Activated CD4-positive, alpha-beta memory T cell treated with anti-CD3 and anti-CD28 coated beads for 36 hours (primary cell): Measurements from ENCODE around the gene IRF9. TPM values are rescaled to one million over a fixed set of nuclear protein-coding genes. Genes with fewer than 3 reads are reported as not detected.

Experiments used
- CTCF ChIA-PET: fragments of 350-600 bp; sonication (Branson Sonifier 250); formaldehyde crosslinking; loops from one replicate; lab custom pipeline; 2021; ENCODE audit warnings: antibody characterized with exemption, inconsistent platforms; lab: Charles Lee
- POLR2A ChIA-PET: fragments of 350-600 bp; sonication (Branson Sonifier 250); formaldehyde crosslinking; loops from one replicate; lab custom pipeline; 2021; ENCODE audit warnings: antibody characterized with exemption; lab: Charles Lee
- DNase-seq: peaks from one replicate; pipeline ENCODE4 v3.0.0-alpha.2; 2020
- H3K27ac Mint-ChIP-seq: one replicate; pipeline ENCODE4 v1.8.0; 2021; ENCODE audit warnings: mixed read lengths
- H3K27me3 Mint-ChIP-seq: one replicate; pipeline ENCODE4 v1.8.0; 2021; ENCODE audit warnings: mixed read lengths
- H3K36me3 Mint-ChIP-seq: one replicate; pipeline ENCODE4 v1.8.0; 2021; ENCODE audit warnings: mixed read lengths
- H3K4me1 Mint-ChIP-seq: one replicate; pipeline ENCODE4 v1.8.0; 2021; ENCODE audit warnings: low read depth, mixed read lengths
- H3K4me3 Mint-ChIP-seq: one replicate; pipeline ENCODE4 v1.8.0; 2021; ENCODE audit warnings: mild to moderate bottlenecking, mixed read lengths
- H3K9me3 Mint-ChIP-seq: one replicate; pipeline ENCODE4 v1.8.0; 2021; ENCODE audit warnings: mixed read lengths
- intact Hi-C: fragments of 100-400 bp; cut with micrococcal nuclease; formaldehyde crosslinking; loops from one replicate; pipeline ENCODE4 v1.15.1; 2023
- total RNA-seq, 2 experiments: library from RNA; stranded (reverse); gene quantifications; one replicate each; pipeline ENCODE4 v1.2.3, GENCODE V29; 2021

The IRF9 gene
- total RNA-seq, 2 experiments from 2014 or later, result 158 to 172 TPM

DNA sequence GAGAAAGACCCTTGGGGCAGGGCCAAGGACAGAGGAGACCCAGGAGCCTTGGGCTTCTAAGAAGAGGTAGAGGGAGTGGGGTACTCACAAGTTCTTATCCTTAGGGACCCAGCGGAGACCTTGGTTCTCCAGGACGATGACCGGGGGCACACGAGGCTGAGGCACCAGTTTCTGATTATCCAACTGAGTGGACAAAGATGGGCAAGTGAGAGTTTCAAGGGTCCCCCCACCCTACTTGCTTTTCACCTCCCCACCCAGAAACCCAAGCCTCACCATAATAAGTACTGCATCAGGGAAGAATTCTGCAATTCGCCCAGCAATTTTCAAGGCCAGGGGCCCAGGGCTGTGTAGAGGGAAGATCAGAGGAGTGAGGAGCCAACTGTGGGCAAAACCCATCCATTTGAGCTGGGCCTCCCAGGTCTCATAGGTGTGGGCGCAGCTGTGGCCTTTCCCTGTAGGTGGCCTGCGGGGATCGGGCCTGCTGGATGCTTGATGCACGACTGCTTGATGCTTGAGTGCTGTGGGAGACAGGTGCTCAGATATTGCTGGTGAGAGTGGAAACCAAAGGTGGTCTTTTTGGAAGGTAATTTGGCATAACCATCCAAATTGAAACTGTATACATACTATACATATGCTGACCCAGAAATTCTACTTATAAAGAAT, 21.7 kb upstream of the IRF9 start:
- Mint-ChIP-seq H3K27ac (peak overlapping the region; percentile 64), H3K27me3 (no peaks in the 10 kb centered on the region), H3K9me3 (no peaks in the 10 kb centered on the region), H3K4me3 (peak overlapping the region; percentile 97), H3K4me1 (peaks cover 54% of the 10 kb centered on the region), H3K36me3 (peaks cover 60% of the 10 kb centered on the region)
- POLR2A ChIA-PET, result interaction anchor here (1.1 to 4.9 kb wide), 5 partner anchors 21 to 56 kb away, joined by 3 to 73 read pairs (median 17); partner anchors contain the start of genes DCAF11, IRF9 and NRL
- DNase-seq, result peak; percentile 62
- CTCF ChIA-PET, result interaction anchor here (1.4 to 7.1 kb wide), 3 partner anchors 21 to 31 kb away, joined by 3 to 59 read pairs (median 5); partner anchors contain the start of gene IRF9
- intact Hi-C loops, result no loop called here

DNA sequence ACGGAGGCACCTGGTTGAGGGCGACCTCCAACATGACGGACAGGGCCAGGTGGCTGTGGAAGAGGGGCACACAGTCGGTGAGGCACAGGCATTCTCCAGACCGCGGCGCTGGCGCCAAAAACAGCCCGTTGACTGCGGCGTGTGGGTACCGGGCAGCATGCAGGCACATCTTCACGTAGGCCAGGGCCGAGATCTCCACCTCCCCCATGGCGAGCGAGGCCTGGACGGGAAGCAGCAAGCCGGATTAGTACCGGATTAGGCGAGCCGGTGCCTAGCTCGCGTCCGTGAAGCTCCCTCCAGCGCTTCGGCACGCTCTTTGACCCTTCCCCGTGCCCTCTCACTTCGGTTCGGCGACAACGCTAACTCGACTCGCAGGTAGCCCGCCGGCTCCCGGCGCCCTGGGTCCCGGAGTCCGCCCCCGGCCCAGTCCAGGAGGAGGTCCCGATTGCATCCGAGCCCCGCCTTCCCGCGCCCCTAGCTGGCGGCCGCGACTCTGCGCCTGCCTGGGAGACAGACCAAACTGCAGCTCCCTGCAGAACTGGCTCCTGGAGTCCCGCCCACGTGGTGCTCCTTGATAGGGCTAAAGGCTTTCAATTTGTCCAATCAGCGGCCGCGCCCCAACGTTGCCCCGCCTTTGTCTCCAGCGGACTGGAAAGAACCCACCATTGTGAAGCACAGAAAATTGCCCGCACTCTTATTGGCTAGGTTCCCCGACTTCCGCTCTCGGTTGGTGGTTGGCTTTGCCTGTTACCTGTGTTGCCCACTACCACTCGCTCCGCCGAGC, 19.8 kb upstream of the IRF9 start, which contains the start of gene EMC9:
TSS of gene EMC9 (minus strand) at position 495 of the 784 bp plus-strand sequence. CDS start at position 208, 287 bp downstream.
- intact Hi-C loops, result loop anchor here (1.0 kb wide), 5 partner anchors 20 to 72 kb away; partner anchors contain the start of genes CHMP4A, DCAF11, IPO4 and IRF9
- Mint-ChIP-seq H3K4me3 (peak within 1 kb of the TSS; percentile 97), H3K27me3 (no peaks in the 10 kb centered on the region), H3K36me3 (peaks cover 75% of the 10 kb centered on the region), H3K4me1 (peaks cover 65% of the 10 kb centered on the region), H3K27ac (peak within 1 kb of the TSS; percentile 94), H3K9me3 (no peaks in the 10 kb centered on the region)
- DNase-seq, result peak; percentile 100
- CTCF ChIA-PET, result interaction anchor here (0.7 to 7.1 kb wide), 10 partner anchors 11 to 101 kb away, joined by 3 to 59 read pairs (median 4); partner anchors contain the start of genes DCAF11, FITM1, IRF9 and NRL
- POLR2A ChIA-PET, result interaction anchor here (0.7 to 2.5 kb wide), 11 partner anchors 9 to 130 kb away, joined by 3 to 32 read pairs (median 4); partner anchors contain the start of genes CHMP4A, DCAF11, IPO4 and IRF9

DNA sequence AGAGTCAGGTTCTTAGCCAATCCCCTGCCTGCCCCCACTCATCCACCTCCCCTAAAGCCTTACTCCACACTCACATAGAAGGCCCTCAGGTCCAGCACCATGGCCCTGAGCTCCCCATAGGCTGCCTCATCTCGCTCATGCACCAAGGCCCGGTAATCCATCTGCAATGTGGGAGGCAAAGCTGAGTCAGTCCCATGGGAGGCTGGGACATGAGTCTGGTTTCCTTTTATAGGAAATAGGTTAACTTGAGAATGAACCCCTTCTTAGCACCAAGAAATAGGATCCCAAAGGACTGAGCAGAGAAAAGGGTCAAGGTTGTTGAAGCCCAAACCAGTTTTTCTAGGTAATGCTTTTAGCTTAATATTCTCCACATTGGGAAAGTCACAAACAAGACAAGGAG, 17.6 kb upstream of the IRF9 start:
- DNase-seq, result no peak
- peaks cover 61% of the 10 kb centered on the region for H3K36me3 Mint-ChIP-seq
- H3K4me1 Mint-ChIP-seq, result peaks cover 54% of the 10 kb centered on the region
- H3K4me3 Mint-ChIP-seq, result no peak overlapping the region
- H3K27me3 Mint-ChIP-seq, result no peaks in the 10 kb centered on the region
- ChIA-PET POLR2A (interaction anchor here (1.1 kb wide), 1 partner anchor 52 kb away, joined by 4 read pairs; the partner anchor contains the start of gene TM9SF1), CTCF (interaction anchor here (1.5 to 6.3 kb wide), 2 partner anchors 18 to 85 kb away, joined by 3 to 76 read pairs; partner anchors contain the start of gene IRF9)
- peak overlapping the region; percentile 38 for H3K27ac Mint-ChIP-seq
- H3K9me3 Mint-ChIP-seq, result no peaks in the 10 kb centered on the region
- intact Hi-C loops, result no loop called here

DNA sequence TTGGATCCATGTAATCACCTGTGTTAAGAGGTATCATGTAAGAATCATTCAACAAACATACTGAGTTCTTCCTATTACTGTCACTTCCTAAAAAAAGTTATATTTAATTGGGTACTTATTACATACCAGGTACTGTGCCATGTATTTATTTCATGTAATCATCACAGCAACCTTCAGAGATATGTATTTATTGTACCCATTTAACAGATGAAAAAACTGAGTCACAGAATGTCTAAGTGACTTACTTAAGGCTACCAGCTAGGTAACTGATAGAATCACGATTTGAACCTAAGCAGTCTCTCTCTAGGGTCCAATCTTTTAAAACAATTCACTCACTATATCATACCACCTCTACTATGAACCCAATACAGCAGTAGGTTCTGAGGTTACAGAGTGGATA, 16.6 kb upstream of the IRF9 start:
- DNase-seq, result no peak
- Mint-ChIP-seq H3K4me1 (peaks cover 54% of the 10 kb centered on the region), H3K9me3 (no peaks in the 10 kb centered on the region), H3K36me3 (peaks cover 60% of the 10 kb centered on the region), H3K27me3 (no peaks in the 10 kb centered on the region), H3K27ac (peak overlapping the region; percentile 58), H3K4me3 (peak overlapping the region; percentile 41)
- intact Hi-C loops, result no loop called here
- ChIA-PET CTCF (interaction anchor here (1.5 to 6.3 kb wide), 2 partner anchors 17 to 86 kb away, joined by 3 to 76 read pairs; partner anchors contain the start of gene IRF9), POLR2A (interaction anchor here (4.1 kb wide), 1 partner anchor 30 kb away, joined by 38 read pairs; the partner anchor contains the start of genes DCAF11 and NRL)

DNA sequence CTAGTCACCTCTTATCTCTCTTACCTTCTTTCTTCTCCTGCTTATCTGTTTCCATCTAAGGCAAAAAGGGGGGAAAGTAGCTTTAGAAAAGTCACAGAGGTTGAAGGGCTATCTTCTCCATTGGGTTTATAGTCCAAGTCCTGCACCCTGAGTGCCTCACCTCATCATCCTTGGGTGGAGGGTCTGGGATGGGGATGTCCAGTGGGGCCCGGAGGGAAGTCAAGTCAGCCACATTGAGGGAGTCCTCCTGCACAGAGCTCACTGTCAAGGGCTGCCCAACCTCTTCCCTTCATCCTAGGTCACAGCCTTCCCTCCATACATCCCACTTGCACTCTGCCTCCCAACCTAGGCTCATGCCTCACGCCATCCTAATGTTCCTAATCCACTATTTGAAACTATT, 15.8 kb upstream of the IRF9 start:
- no peaks in the 10 kb centered on the region for H3K9me3 Mint-ChIP-seq
- H3K27ac Mint-ChIP-seq, result peak overlapping the region; percentile 99
- DNase-seq, result no peak
- POLR2A ChIA-PET, result interaction anchor here (3.4 to 4.1 kb wide), 5 partner anchors 9 to 51 kb away, joined by 18 to 60 read pairs (median 38); partner anchors contain the start of genes DCAF11, IRF9, NRL and PCK2
- no peaks in the 10 kb centered on the region for H3K27me3 Mint-ChIP-seq
- H3K36me3 Mint-ChIP-seq, result peaks cover 56% of the 10 kb centered on the region
- peaks cover 53% of the 10 kb centered on the region for H3K4me1 Mint-ChIP-seq
- peak overlapping the region; percentile 100 for H3K4me3 Mint-ChIP-seq
- CTCF ChIA-PET, result interaction anchor here (0.8 to 6.3 kb wide), 5 partner anchors 9 to 55 kb away, joined by 3 to 76 read pairs (median 16); partner anchors contain the start of genes IRF9 and PSME1
- intact Hi-C loops, result loop anchor here (5.0 kb wide), 1 partner anchor 152 kb away; the partner anchor contains the start of genes DHRS1 and NOP9

DNA sequence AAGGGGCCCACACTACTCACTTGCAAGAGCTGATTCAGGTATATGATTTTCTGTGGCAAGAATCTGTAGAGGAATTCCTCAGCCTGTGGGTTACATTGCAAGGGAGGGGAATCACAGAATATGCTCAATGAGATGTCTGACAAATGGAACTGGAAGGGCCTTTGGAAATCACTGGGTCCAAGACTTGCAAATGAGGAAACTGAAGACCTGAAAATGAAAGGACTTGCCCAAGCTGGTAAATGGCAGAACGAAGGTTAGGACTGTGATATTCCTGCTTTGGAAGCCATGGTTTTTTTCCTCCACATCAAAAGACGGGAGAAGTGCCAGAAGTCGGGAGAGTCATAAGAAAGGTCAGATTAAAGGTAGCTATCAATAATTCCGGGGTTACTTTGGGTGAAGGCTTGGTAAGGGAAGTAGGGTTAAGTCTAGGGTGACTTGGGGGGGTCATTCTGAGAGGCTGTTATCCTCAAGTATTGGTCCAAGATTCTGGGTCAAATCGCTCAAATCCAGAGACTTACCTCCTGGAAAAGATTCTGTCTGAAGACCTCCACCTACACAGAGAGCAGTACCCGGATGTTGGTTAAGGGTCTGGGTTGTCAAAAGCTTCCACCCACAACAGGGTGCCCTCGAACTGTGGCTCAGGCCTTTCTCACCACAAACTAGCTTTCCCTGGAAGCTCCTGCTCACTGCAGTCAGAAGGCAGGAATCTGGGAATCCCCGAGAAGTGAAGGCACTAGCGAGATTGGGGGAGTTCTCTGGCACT, 15.2 kb upstream of the IRF9 start:
- intact Hi-C loops, result loop anchor here (1.0 to 5.0 kb wide), 5 partner anchors 51 to 285 kb away; partner anchors contain the start of genes CARMIL3, DHRS1, GMPR2 and NEDD8
- peak overlapping the region; percentile 99 for H3K27ac Mint-ChIP-seq
- DNase-seq, result no peak
- H3K4me1 Mint-ChIP-seq, result peaks cover 58% of the 10 kb centered on the region
- no peaks in the 10 kb centered on the region for H3K9me3 Mint-ChIP-seq
- peaks cover 60% of the 10 kb centered on the region for H3K36me3 Mint-ChIP-seq
- ChIA-PET POLR2A (interaction anchor here (0.7 to 4.1 kb wide), 10 partner anchors 9 to 557 kb away, joined by 3 to 60 read pairs (median 12); partner anchors contain the start of genes DCAF11, IRF9, NRL and PCK2), CTCF (interaction anchor here (0.8 to 6.3 kb wide), 11 partner anchors 9 to 162 kb away, joined by 3 to 76 read pairs (median 5); partner anchors contain the start of genes CIDEB, IRF9, PSME1 and TINF2)
- H3K27me3 Mint-ChIP-seq, result no peaks in the 10 kb centered on the region
- H3K4me3 Mint-ChIP-seq, result peak overlapping the region; percentile 100

DNA sequence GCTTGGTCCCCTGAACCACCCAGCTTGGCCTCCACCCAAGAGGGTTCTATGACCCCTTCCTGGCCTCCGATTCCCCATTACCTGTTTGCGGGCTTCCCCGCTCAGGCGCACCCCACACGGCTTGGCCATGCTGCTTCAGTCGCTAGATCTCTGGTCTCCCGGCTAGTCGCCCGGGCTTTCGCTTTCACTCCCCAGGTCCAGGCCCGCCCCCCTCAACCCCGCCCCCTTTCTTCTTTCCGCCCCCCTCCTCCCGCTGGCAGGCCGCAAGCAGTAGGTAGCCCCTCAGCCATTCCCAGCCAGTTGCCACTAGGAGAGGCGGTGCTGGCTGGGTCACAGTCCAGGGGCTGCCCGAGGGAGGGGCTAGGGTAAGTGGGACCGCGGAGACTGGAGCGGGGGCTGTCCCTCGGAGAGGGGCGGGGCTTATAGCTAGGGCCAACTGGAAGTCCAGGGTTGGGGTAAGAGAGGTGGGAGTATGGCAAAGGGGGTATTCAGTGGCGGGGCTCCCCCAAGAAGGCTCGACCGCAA, 14.6 kb upstream of the IRF9 start, which contains the start of gene PSME2:
TSS of gene PSME2 (minus strand) at position 158 of the 525 bp plus-strand sequence. CDS start at position 129, 29 bp downstream.
- no peaks in the 10 kb centered on the region for H3K27me3 Mint-ChIP-seq
- intact Hi-C loops, result loop anchor here (1.0 to 5.0 kb wide), 5 partner anchors 51 to 284 kb away; partner anchors contain the start of genes CARMIL3, DHRS1, GMPR2 and NEDD8
- H3K27ac Mint-ChIP-seq, result peak within 1 kb of the TSS; percentile 99
- peaks cover 59% of the 10 kb centered on the region for H3K36me3 Mint-ChIP-seq
- ChIA-PET POLR2A (interaction anchor here (0.5 to 4.1 kb wide), 16 partner anchors 10 to 557 kb away, joined by 3 to 60 read pairs (median 4); partner anchors contain the start of genes CBLN3, CHMP4A, DCAF11 and IRF9), CTCF (interaction anchor here (1.0 to 6.3 kb wide), 13 partner anchors 9 to 162 kb away, joined by 3 to 76 read pairs (median 5); partner anchors contain the start of genes CIDEB, DCAF11, IRF9 and NRL)
- H3K9me3 Mint-ChIP-seq, result no peaks in the 10 kb centered on the region
- peak; percentile 95 for DNase-seq
- peaks cover 58% of the 10 kb centered on the region for H3K4me1 Mint-ChIP-seq
- peak within 1 kb of the TSS; percentile 100 for H3K4me3 Mint-ChIP-seq

DNA sequence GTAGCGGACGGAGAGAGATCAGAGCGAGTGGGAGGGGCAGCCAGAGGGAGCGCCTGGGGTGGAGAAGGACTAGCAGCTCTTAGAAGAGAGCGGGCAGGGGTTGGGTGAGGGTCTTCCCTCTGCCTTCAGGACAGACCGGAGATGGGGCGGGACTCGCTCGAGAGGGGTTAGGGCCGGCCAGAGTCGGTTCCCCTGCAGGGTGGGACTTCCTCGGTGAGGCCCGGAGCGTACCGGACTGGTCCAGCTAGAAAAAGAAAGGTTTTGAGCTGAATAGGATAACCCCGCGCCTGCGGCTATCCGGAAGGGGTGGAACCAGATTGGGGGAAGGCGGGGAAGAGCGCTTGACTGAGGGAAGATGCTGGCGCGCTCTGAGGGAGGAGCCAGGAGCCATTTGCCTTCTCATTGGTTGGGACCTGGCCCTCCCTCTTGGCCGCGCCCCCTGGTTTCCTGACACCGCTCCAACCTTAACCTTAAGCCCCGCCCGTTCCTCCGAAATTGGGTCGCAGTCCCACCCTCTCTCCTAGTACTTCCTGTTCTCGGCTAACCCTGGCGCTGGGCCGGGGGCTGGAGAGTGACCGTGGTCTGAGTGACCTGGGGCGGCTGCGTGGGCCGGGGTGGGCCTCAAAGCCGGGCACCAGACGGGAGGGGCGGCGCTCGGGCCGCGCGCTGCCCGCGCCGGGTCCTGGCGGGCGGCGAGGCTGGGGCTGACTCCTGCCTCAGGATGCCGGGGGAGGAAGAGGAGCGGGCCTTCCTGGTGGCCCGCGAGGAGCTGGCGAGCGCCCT, 13.9 kb upstream of the IRF9 start, which contains the start of gene RNF31:
TSS of gene RNF31 (plus strand) at position 521 of the 783 bp plus-strand sequence. CDS start at position 722, 201 bp downstream.
- H3K4me3 Mint-ChIP-seq, result peak within 1 kb of the TSS; percentile 100
- peak; percentile 99 for DNase-seq
- H3K4me1 Mint-ChIP-seq, result peaks cover 56% of the 10 kb centered on the region
- peak within 1 kb of the TSS; percentile 99 for H3K27ac Mint-ChIP-seq
- peaks cover 59% of the 10 kb centered on the region for H3K36me3 Mint-ChIP-seq
- intact Hi-C loops, result loop anchor here (1.0 to 5.0 kb wide), 10 partner anchors 11 to 284 kb away; partner anchors contain the start of genes CARMIL3, CHMP4A, DCAF11 and DHRS1
- H3K9me3 Mint-ChIP-seq, result no peaks in the 10 kb centered on the region
- CTCF ChIA-PET, result interaction anchor here (1.0 to 6.3 kb wide), 12 partner anchors 8 to 161 kb away, joined by 3 to 76 read pairs (median 6); partner anchors contain the start of genes CIDEB, DCAF11, IRF9 and NRL
- POLR2A ChIA-PET, result interaction anchor here (0.5 to 4.1 kb wide), 16 partner anchors 9 to 283 kb away, joined by 3 to 60 read pairs (median 4); partner anchors contain the start of genes CBLN3, CHMP4A, DCAF11 and IRF9
- H3K27me3 Mint-ChIP-seq, result no peaks in the 10 kb centered on the region
